Adrenal gland (tissue), 5 donors: Measurements from ENCODE around the gene THRAP3.
A peak's percentile ranks its signal among the peaks of the same experiment; 100 is the strongest.

ENCODE experiments used
- CTCF ChIP-seq, 6 experiments: fragments of 450-650 bp in 4 of 6; fragments of 200-600 bp in 2 of 6; sonication (generic) in 1 of 6; IDR thresholded peaks; 1 replicate in 5 of 6; 2 replicates in 1 of 6; pipeline versions ENCODE4 v1.5.1 to v1.8.0; 2016 to 2021; ENCODE audit warnings: antibody characterized with exemption in 6 of 6, mild to moderate bottlenecking in 2 of 6, moderate library complexity in 1 of 6
- POLR2A ChIP-seq, 2 donors: fragments of 450-650 bp; IDR thresholded peaks; one replicate each; pipeline ENCODE4 v1.6.1; 2017; ENCODE audit warnings: antibody characterized with exemption in 2 of 2, mild to moderate bottlenecking in 2 of 2, moderate library complexity in 1 of 2
- donor health status: DM: no; HTN: no; CAD: no.

- peak; percentile 57 to 82 (median 78) for TF ChIP-seq CTCF (IDR thresholded peaks at IDR 0.05)
- no peak for TF ChIP-seq POLR2A (IDR thresholded peaks at IDR 0.05)
These were observed 61.3 kb downstream of the THRAP3 start for GRCh38 chr1:36285443-36286101.
